Kidney glomerular epithelial cell (primary cell): Measurements from ENCODE around the gene MAP2K5.
A peak's percentile ranks its signal among the peaks of the same experiment; 100 is the strongest.
"Not testable (repeated sequence)": the region's sequence is repeated elsewhere in the genome, so short reads cannot be mapped to it uniquely, and the experiment has no call there.

ENCODE experiments used
- DNase-seq: peaks from one replicate; lab custom pipeline; 2025; lab: John Stamatoyannopoulos, UW

MAP2K5 gene

DNA sequence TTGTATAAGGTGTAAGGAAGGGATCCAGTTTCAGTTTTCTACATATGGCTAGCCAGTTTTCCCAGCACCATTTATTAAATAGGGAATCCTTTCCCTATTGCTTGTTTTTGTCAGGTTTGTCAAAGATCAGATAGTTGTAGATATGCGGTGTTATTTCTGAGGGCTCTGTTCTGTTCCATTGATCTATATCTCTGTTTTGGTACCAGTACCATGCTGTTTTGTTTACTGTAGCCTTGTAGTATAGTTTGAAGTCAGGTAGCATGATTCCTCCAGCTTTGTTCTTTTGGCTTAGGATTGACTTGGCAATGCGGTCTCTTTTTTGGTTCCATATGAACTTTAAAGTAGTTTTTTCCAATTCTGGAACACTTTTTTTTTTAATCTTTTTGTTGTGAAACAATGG lies 130.3 kb downstream of the MAP2K5 start:
- not testable (repeated sequence) for DNase-seq

- no peak for DNase-seq
Measured at GRCh38 chr15:67674983-67675382, 132.5 kb downstream of the MAP2K5 start.

- DNase-seq, result no peak
Measured at GRCh38 chr15:67678089-67678488, 135.6 kb downstream of the MAP2K5 start.

GRCh38 chr15:67678993-67679392 lies 136.5 kb downstream of the MAP2K5 start:
- DNase-seq, result no peak

- no peak for DNase-seq
Measured at GRCh38 chr15:67680641-67681040, 138.1 kb downstream of the MAP2K5 start.

- DNase-seq, result peak; percentile 29
Measured at GRCh38 chr15:67685008-67685599, 142.6 kb downstream of the MAP2K5 start.

DNA sequence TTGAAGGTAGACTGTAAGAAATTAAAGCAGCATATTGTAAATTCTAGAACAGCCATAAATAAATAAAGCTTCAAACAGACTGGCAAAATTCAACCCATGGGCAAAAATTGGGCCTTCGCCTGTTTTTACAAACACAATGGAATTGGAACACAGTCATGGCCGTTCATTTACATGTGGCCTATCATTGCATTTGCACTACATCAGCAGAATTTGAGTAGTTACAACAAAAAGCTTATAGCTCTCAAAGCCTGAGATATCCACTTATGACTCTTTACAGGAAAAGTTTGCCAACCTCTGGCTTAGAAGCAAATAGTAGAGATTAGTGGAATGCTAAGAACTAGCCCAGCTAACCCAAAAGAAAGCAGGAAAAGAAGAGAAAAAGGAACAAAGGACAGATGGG lies 143.2 kb downstream of the MAP2K5 start:
- DNase-seq, result no peak

- DNase-seq, result peak; percentile 73
Measured at GRCh38 chr15:67690936-67691335, 148.4 kb downstream of the MAP2K5 start.

DNA sequence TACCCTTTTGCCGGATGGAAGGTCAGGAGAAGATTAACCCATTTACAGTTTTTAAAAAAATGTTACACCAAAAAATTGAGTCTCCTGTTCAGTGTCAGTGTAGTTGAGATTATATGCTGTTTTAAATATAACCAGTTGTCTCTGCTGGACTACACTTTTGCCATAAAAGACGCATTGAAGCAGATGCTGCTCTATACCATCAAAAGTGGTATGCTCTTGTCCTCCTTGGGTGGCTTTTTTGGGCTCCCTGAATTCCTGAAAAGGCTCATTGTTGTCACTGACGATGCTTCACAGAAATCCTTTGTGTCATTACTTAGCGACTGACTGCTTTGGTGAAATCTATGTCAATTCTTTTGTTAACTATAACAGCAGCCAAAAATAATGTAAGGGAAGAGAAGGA lies 148.9 kb downstream of the MAP2K5 start:
- DNase-seq, result no peak

GRCh38 chr15:67692573-67692972 lies 150.1 kb downstream of the MAP2K5 start:
- DNase-seq, result no peak

GRCh38 chr15:67696087-67696486 lies 153.6 kb downstream of the MAP2K5 start:
- no peak for DNase-seq

- DNase-seq, result no peak
Measured at GRCh38 chr15:67700023-67700422, 157.5 kb downstream of the MAP2K5 start.

DNA sequence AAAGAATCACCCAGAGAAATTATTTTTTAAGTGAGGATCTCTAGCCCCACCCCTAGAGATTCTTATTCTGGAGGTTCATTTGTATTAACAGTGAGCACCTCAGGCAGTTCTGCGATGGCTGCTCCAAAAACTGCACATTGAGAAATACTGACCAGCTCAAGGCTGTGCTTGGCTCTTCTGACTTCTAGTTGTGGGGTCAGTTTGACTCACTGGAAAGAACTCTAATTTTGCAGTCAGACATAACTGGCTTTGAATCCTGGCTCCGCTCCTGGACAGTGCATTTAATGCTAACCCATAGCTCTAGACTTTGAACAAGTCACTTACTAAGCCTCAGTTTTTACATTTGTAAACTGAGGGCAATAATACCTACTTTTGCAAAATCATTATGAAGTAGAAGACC lies 159.2 kb downstream of the MAP2K5 start:
- DNase-seq, result no peak

DNA sequence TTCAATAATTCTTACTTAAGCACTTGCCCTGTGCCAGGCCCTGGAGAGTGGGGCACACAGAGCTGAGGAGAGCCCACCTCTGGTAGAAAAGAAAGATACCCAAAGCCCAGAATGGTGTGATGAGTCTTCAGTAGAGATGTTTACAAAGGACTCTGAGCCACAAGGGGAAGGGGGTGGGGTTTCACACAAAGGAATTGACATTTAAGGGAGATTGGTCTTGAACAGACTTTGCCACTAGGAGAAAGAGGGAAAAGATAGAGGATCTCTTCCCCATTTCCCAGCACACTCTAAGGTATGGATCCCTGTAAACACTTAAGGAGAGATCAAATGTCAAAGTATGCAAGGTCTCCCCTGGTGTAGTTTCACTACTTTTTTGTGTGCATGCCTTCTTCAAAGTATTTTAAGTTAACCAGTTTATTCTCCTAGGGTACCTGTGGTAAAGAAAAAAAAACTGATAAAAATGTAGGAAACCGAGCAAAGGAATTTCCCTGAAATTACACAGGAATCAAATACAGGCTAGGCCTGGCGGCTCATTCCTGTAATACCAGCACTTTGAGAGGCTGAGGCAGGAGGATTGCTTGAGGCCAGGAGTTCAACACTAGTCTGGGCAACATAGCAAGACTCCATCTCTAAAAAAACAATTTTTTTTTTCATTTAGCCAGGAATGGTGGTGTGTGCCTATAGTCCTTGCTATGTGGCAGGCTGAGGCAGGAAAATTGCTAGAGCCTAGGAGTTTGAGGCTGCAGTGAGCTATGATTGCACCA lies 165.2 kb downstream of the MAP2K5 start:
- DNase-seq, result no peak

DNA sequence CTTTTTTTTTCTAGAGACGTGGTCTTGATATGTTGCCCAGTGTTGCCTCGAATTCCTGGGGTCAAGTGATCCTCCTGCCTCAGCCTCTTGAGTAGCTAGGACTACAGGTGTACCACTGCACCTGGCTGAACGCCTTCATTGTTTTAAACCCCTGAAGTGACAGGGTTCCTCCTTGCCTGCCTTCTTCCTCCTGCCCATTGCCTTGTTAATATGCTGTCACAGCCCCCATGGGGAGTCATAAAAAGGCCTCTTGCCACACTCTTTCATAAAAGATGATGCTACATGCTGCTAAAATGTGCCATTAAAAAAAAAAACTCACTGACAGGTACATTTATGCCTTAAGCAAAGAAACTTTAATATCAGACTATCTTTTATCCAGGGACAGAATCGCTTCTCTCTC lies 166.0 kb downstream of the MAP2K5 start:
- no peak for DNase-seq

GRCh38 chr15:67715170-67715569 lies 172.7 kb downstream of the MAP2K5 start:
- DNase-seq, result no peak

GRCh38 chr15:67716171-67716570 lies 173.7 kb downstream of the MAP2K5 start:
- no peak for DNase-seq

DNA sequence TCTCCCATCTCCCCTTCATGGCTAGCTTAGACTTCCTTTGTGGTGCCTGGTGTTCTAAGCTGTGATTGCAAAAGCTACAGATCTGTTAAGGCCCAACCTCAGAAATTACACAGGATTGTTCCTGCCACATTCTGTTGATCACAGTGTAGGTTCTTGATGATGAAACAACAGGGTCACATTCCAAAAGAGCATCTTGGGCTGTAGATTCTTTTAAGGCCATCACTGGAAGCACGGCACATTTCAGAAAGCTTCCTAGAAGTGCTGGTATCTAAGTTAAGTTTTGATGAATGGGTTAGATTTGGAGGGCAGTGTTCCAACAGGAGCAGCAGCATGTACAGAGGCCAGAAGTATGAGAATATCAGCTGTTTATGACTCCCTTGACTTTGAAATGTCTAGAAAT lies 175.3 kb downstream of the MAP2K5 start:
- DNase-seq, result no peak

- no peak for DNase-seq
Measured at GRCh38 chr15:67719330-67719959, 176.9 kb downstream of the MAP2K5 start.

- peak; percentile 22 for DNase-seq
Measured at GRCh38 chr15:67720556-67721175, 178.2 kb downstream of the MAP2K5 start.

GRCh38 chr15:67722030-67722817 lies 179.7 kb downstream of the MAP2K5 start:
- no peak for DNase-seq
